ENCODE measurements around the gene DHX29. TPM values are rescaled to one million over a fixed set of nuclear protein-coding genes. Genes with fewer than 3 reads are reported as not detected.

DHX29 gene
- total RNA-seq, 2 experiments from 2014 or later, result 13.0 to 15.5 TPM

GRCh38 chr5:55226027-55226933 is 81.2 kb downstream of the DHX29 start:
- H3K27ac Mint-ChIP-seq, result no peak overlapping the region
- H3K36me3 Mint-ChIP-seq (ENCODE audit: low read depth), result peaks cover 6% of the 10 kb centered on the region
- H3K9me3 Mint-ChIP-seq, result no peaks in the 10 kb centered on the region
- CTCF ChIA-PET, result interaction anchor here (1.0 to 4.1 kb wide), 7 partner anchors 8 to 1140 kb away, joined by 3 to 19 read pairs (median 4); partner anchors contain the start of gene CCNO
- peak overlapping the region; percentile 56 for H3K4me3 Mint-ChIP-seq
- peaks cover 87% of the 10 kb centered on the region for H3K27me3 Mint-ChIP-seq
- H3K4me1 Mint-ChIP-seq, result peaks cover 40% of the 10 kb centered on the region
- POLR2A ChIA-PET, result no interaction called here
- peak; percentile 64 for DNase-seq

GRCh38 chr5:55225346-55225745 is 82.1 kb downstream of the DHX29 start:
- Mint-ChIP-seq H3K27me3 (peaks cover 87% of the 10 kb centered on the region), H3K4me3 (peak overlapping the region; percentile 21), H3K36me3 (ENCODE audit: low read depth) (peaks cover 8% of the 10 kb centered on the region), H3K27ac (no peak overlapping the region), H3K4me1 (peaks cover 41% of the 10 kb centered on the region), H3K9me3 (no peaks in the 10 kb centered on the region)
- POLR2A ChIA-PET, result no interaction called here
- CTCF ChIA-PET, result interaction anchor here (1.1 to 4.1 kb wide), 3 partner anchors 9 to 19 kb away, joined by 3 to 19 read pairs (median 6); partner anchors contain the start of gene CCNO
- no peak for DNase-seq

GRCh38 chr5:55223812-55224240 is 83.7 kb downstream of the DHX29 start:
- Mint-ChIP-seq H3K4me1 (peaks cover 43% of the 10 kb centered on the region), H3K4me3 (no peak overlapping the region), H3K36me3 (ENCODE audit: low read depth) (peaks cover 8% of the 10 kb centered on the region), H3K27me3 (peaks cover 88% of the 10 kb centered on the region), H3K27ac (no peak overlapping the region), H3K9me3 (no peaks in the 10 kb centered on the region)
- ChIA-PET CTCF (interaction anchor here (0.5 to 4.1 kb wide), 2 partner anchors 10 to 84 kb away, joined by 3 to 19 read pairs; partner anchors contain the start of genes CCNO and MTREX), POLR2A (no interaction called here)
- DNase-seq, result no peak

- POLR2A ChIA-PET, result no interaction called here
- DNase-seq, result no peak
- Mint-ChIP-seq H3K9me3 (no peaks in the 10 kb centered on the region), H3K27me3 (peaks cover 88% of the 10 kb centered on the region), H3K36me3 (ENCODE audit: low read depth) (peaks cover 8% of the 10 kb centered on the region), H3K4me1 (peaks cover 43% of the 10 kb centered on the region), H3K27ac (no peak overlapping the region), H3K4me3 (peak overlapping the region; percentile 17)
- CTCF ChIA-PET, result interaction anchor here (4.1 kb wide), 1 partner anchor 11 kb away, joined by 19 read pairs; the partner anchor contains the start of gene CCNO
Measured at GRCh38 chr5:55222985-55223811, 84.3 kb downstream of the DHX29 start.

GRCh38 chr5:55222092-55222984 is 85.2 kb downstream of the DHX29 start:
- Mint-ChIP-seq H3K36me3 (ENCODE audit: low read depth) (peaks cover 8% of the 10 kb centered on the region), H3K9me3 (no peaks in the 10 kb centered on the region), H3K27me3 (peaks cover 83% of the 10 kb centered on the region), H3K27ac (no peak overlapping the region), H3K4me3 (no peak overlapping the region), H3K4me1 (peaks cover 35% of the 10 kb centered on the region)
- ChIA-PET CTCF (interaction anchor here (0.7 kb wide), 1 partner anchor 37 kb away, joined by 3 read pairs; no protein-coding TSS in a partner anchor), POLR2A (interaction anchor here (2.1 kb wide), 1 partner anchor 8 kb away, joined by 5 read pairs; no protein-coding TSS in a partner anchor)
- no peak for DNase-seq

- no peak for DNase-seq
- Mint-ChIP-seq H3K27ac (no peak overlapping the region), H3K4me3 (peak overlapping the region; percentile 58), H3K9me3 (no peaks in the 10 kb centered on the region), H3K4me1 (peaks cover 30% of the 10 kb centered on the region), H3K27me3 (peaks cover 78% of the 10 kb centered on the region), H3K36me3 (ENCODE audit: low read depth) (peaks cover 8% of the 10 kb centered on the region)
- ChIA-PET CTCF (interaction anchor here (0.6 to 1.0 kb wide), 2 partner anchors 11 to 44 kb away, joined by 3 to 4 read pairs; no protein-coding TSS in a partner anchor), POLR2A (interaction anchor here (2.1 kb wide), 1 partner anchor 9 kb away, joined by 5 read pairs; no protein-coding TSS in a partner anchor)
Measured at GRCh38 chr5:55220433-55221185, 86.9 kb downstream of the DHX29 start.

GRCh38 chr5:55219770-55220169 is 87.7 kb downstream of the DHX29 start:
- Mint-ChIP-seq H3K27ac (no peak overlapping the region), H3K4me1 (peaks cover 29% of the 10 kb centered on the region), H3K27me3 (peaks cover 73% of the 10 kb centered on the region), H3K9me3 (no peaks in the 10 kb centered on the region), H3K4me3 (no peak overlapping the region), H3K36me3 (ENCODE audit: low read depth) (peaks cover 8% of the 10 kb centered on the region)
- no peak for DNase-seq
- CTCF ChIA-PET, result interaction anchor here (0.6 to 1.0 kb wide), 2 partner anchors 12 to 43 kb away, joined by 3 to 4 read pairs; no protein-coding TSS in a partner anchor
- POLR2A ChIA-PET, result no interaction called here

GRCh38 chr5:55218967-55219366 is 88.5 kb downstream of the DHX29 start:
- Mint-ChIP-seq H3K4me3 (no peak overlapping the region), H3K9me3 (no peaks in the 10 kb centered on the region), H3K36me3 (ENCODE audit: low read depth) (peaks cover 8% of the 10 kb centered on the region), H3K27me3 (peaks cover 65% of the 10 kb centered on the region), H3K27ac (no peak overlapping the region), H3K4me1 (peaks cover 28% of the 10 kb centered on the region)
- ChIA-PET POLR2A (interaction anchor here (1.0 kb wide), 1 partner anchor 16 kb away, joined by 3 read pairs; no protein-coding TSS in a partner anchor), CTCF (interaction anchor here (1.0 kb wide), 1 partner anchor 12 kb away, joined by 4 read pairs; no protein-coding TSS in a partner anchor)
- DNase-seq, result no peak

GRCh38 chr5:55211184-55211874 is 96.2 kb downstream of the DHX29 start:
- CTCF ChIA-PET, result interaction anchor here (0.8 to 1.9 kb wide), 3 partner anchors 22 to 35 kb away, joined by 3 to 4 read pairs (median 4); no protein-coding TSS in a partner anchor
- POLR2A ChIA-PET, result no interaction called here
- H3K27ac Mint-ChIP-seq, result no peak overlapping the region
- no peak for DNase-seq
- H3K27me3 Mint-ChIP-seq, result peaks cover 10% of the 10 kb centered on the region
- H3K4me1 Mint-ChIP-seq, result no peaks in the 10 kb centered on the region
- no peaks in the 10 kb centered on the region for H3K9me3 Mint-ChIP-seq
- H3K4me3 Mint-ChIP-seq, result no peak overlapping the region
- H3K36me3 Mint-ChIP-seq (ENCODE audit: low read depth), result no peaks in the 10 kb centered on the region

Measured in activated CD4-positive, alpha-beta memory T cell treated with anti-CD3 and anti-CD28 coated beads, Interleukin-2, amount 10 ng/mL, durations not matched to agents 7 days and 5 days (primary cell).